Suprapubic skin (tissue), 3 donors: ENCODE measurements around the gene TBC1D22A.

Source experiments
- EP300 ChIP-seq: sonication (generic); formaldehyde crosslinking; IDR thresholded peaks from one replicate; pipeline ENCODE4 v1.6.1; 2017; ENCODE audit warnings: antibody characterized with exemption
- TF ChIP-seq, protein P1 (sequence below), 2 donors: fragments of 200-600 bp in 1 of 2; fragments of 450-650 bp in 1 of 2; sonication (generic) in 1 of 2; IDR thresholded peaks; one replicate each; pipeline ENCODE4 v1.5.1; 2016 to 2019; ENCODE audit warnings: antibody characterized with exemption in 2 of 2, mild to moderate bottlenecking in 1 of 2, moderate library complexity in 1 of 2

DNA sequence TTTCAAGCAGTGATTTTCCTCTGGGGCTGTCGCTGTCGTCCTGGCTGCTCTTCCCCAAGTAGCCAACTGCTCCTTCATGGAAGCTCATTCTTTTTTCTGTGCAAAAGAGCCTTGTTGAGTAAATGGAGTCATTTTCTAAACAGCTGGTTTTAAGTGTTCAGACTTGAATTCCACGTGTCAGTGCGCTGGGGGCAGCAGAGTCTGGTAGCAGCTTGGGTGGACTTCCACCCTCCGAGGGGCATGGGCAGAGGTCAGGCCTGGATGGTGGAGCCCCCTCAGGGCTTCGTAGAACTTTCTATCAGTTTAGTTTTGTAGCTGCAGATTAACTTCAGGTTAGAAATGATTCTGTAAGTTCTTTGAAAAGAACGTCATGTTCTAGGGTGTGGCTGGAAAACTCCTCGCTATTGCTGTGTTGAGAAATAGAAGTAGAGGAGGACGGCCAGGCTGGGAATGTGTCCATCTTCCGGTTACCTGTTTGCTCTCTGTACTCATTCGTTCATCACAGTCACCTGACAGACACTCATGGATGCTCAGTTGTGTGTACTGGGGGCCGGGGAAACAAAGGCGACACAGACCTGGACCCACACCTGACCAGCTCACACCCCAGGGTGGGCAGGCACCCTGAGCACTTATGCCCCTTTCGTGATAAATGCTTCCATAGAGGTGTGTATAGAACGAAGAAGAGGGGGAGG lies 270.7 kb downstream of the TBC1D22A start:
- TF ChIP-seq, protein P1, sequence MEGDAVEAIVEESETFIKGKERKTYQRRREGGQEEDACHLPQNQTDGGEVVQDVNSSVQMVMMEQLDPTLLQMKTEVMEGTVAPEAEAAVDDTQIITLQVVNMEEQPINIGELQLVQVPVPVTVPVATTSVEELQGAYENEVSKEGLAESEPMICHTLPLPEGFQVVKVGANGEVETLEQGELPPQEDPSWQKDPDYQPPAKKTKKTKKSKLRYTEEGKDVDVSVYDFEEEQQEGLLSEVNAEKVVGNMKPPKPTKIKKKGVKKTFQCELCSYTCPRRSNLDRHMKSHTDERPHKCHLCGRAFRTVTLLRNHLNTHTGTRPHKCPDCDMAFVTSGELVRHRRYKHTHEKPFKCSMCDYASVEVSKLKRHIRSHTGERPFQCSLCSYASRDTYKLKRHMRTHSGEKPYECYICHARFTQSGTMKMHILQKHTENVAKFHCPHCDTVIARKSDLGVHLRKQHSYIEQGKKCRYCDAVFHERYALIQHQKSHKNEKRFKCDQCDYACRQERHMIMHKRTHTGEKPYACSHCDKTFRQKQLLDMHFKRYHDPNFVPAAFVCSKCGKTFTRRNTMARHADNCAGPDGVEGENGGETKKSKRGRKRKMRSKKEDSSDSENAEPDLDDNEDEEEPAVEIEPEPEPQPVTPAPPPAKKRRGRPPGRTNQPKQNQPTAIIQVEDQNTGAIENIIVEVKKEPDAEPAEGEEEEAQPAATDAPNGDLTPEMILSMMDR (IDR thresholded peaks at IDR 0.05): no peak
- TF ChIP-seq EP300: no peak
